Activated CD4-positive, alpha-beta T cell treated with anti-CD3 and anti-CD28 coated beads, Interleukin-2, amount 10 ng/mL, durations not matched to agents 7 days and 5 days (primary cell): ENCODE results near the gene XPO6. TPM values are rescaled to one million over a fixed set of nuclear protein-coding genes. Genes with fewer than 3 reads are reported as not detected.

ENCODE experiments used
- CTCF ChIA-PET: fragments of 350-600 bp; sonication (Branson Sonifier 250); formaldehyde crosslinking; loops from one replicate; lab custom pipeline; 2021; ENCODE audit warnings: antibody characterized with exemption; lab: Charles Lee
- POLR2A ChIA-PET: fragments of 350-600 bp; sonication (Branson Sonifier 250); formaldehyde crosslinking; loops from one replicate; lab custom pipeline; 2021; ENCODE audit warnings: antibody characterized with exemption; lab: Charles Lee
- DNase-seq: peaks from one replicate; pipeline ENCODE4 v3.0.0-alpha.2; 2020
- H3K27ac Mint-ChIP-seq: one replicate; pipeline ENCODE4 v1.8.0; 2021; ENCODE audit warnings: mild to moderate bottlenecking, moderate library complexity, mixed read lengths
- H3K27me3 Mint-ChIP-seq: one replicate; pipeline ENCODE4 v1.8.0; 2021; ENCODE audit warnings: mixed read lengths
- H3K36me3 Mint-ChIP-seq: one replicate; pipeline ENCODE4 v1.8.0; 2021; ENCODE audit warnings: low read depth, mixed read lengths
- H3K4me1 Mint-ChIP-seq: one replicate; pipeline ENCODE4 v1.8.0; 2021; ENCODE audit warnings: mixed read lengths
- H3K4me3 Mint-ChIP-seq: one replicate; pipeline ENCODE4 v1.8.0; 2021; ENCODE audit warnings: mild to moderate bottlenecking, moderate library complexity, mixed read lengths
- H3K9me3 Mint-ChIP-seq: one replicate; pipeline ENCODE4 v1.8.0; 2021; ENCODE audit warnings: mixed read lengths
- total RNA-seq, 2 experiments: library from RNA; stranded (reverse); gene quantifications; one replicate each; pipeline ENCODE4 v1.2.3, GENCODE V29; 2021

XPO6 gene
- total RNA-seq, 2 experiments from 2014 or later: 237 to 304 TPM

GRCh38 chr16:28189245-28189644 lies 22.5 kb downstream of the XPO6 start:
- peak; percentile 59 for DNase-seq
- peaks cover 67% of the 10 kb centered on the region for H3K36me3 Mint-ChIP-seq
- CTCF ChIA-PET: interaction anchor here (0.7 to 5.6 kb wide), 7 partner anchors 10 to 52 kb away, joined by 3 to 38 read pairs (median 3); partner anchors contain the start of gene XPO6
- POLR2A ChIA-PET: no interaction called here
- peaks cover 93% of the 10 kb centered on the region for H3K4me1 Mint-ChIP-seq
- H3K9me3 Mint-ChIP-seq: peaks cover 5% of the 10 kb centered on the region
- no peaks in the 10 kb centered on the region for H3K27me3 Mint-ChIP-seq
- H3K4me3 Mint-ChIP-seq: peak overlapping the region; percentile 33
- peak overlapping the region; percentile 93 for H3K27ac Mint-ChIP-seq

- no peak for DNase-seq
- ChIA-PET POLR2A (no interaction called here), CTCF (interaction anchor here (0.7 to 5.6 kb wide), 11 partner anchors 9 to 51 kb away, joined by 3 to 38 read pairs (median 3); partner anchors contain the start of gene XPO6)
- peaks cover 93% of the 10 kb centered on the region for H3K4me1 Mint-ChIP-seq
- H3K9me3 Mint-ChIP-seq: peaks cover 7% of the 10 kb centered on the region
- peak overlapping the region; percentile 33 for H3K4me3 Mint-ChIP-seq
- peaks cover 68% of the 10 kb centered on the region for H3K36me3 Mint-ChIP-seq
- peak overlapping the region; percentile 93 for H3K27ac Mint-ChIP-seq
- no peaks in the 10 kb centered on the region for H3K27me3 Mint-ChIP-seq
Measured at GRCh38 chr16:28188085-28188916, 23.5 kb downstream of the XPO6 start.

GRCh38 chr16:28187595-28188004 lies 24.2 kb downstream of the XPO6 start:
- Mint-ChIP-seq H3K27me3 (no peaks in the 10 kb centered on the region), H3K4me3 (peak overlapping the region; percentile 48), H3K27ac (peak overlapping the region; percentile 93), H3K4me1 (peaks cover 93% of the 10 kb centered on the region), H3K36me3 (peaks cover 66% of the 10 kb centered on the region), H3K9me3 (peaks cover 7% of the 10 kb centered on the region)
- POLR2A ChIA-PET: no interaction called here
- DNase-seq: no peak
- CTCF ChIA-PET: interaction anchor here (0.9 to 5.6 kb wide), 8 partner anchors 8 to 47 kb away, joined by 3 to 38 read pairs (median 3); partner anchors contain the start of gene XPO6

- DNase-seq: peak; percentile 36
Measured at GRCh38 chr16:28186752-28187151, 25.0 kb downstream of the XPO6 start.

GRCh38 chr16:28185696-28186095 lies 26.1 kb downstream of the XPO6 start:
- Mint-ChIP-seq H3K9me3 (peaks cover 7% of the 10 kb centered on the region), H3K36me3 (peaks cover 68% of the 10 kb centered on the region), H3K27ac (peak overlapping the region; percentile 93), H3K27me3 (no peaks in the 10 kb centered on the region), H3K4me3 (no peak overlapping the region), H3K4me1 (peaks cover 96% of the 10 kb centered on the region)
- ChIA-PET CTCF (interaction anchor here (0.9 to 2.6 kb wide), 4 partner anchors 9 to 32 kb away, joined by 3 to 7 read pairs (median 4); no protein-coding TSS in a partner anchor), POLR2A (no interaction called here)
- no peak for DNase-seq

More at GRCh38 chr16:28186752-28187151, 25.0 kb downstream of the XPO6 start:
- no peaks in the 10 kb centered on the region for H3K27me3 Mint-ChIP-seq
- H3K9me3 Mint-ChIP-seq: peaks cover 7% of the 10 kb centered on the region
- ChIA-PET CTCF (interaction anchor here (0.6 to 2.6 kb wide), 4 partner anchors 8 to 31 kb away, joined by 3 to 7 read pairs (median 4); no protein-coding TSS in a partner anchor), POLR2A (interaction anchor here (0.6 kb wide), 1 partner anchor 16 kb away, joined by 3 read pairs; no protein-coding TSS in a partner anchor)
- H3K27ac Mint-ChIP-seq: peak overlapping the region; percentile 93
- H3K4me1 Mint-ChIP-seq: peaks cover 96% of the 10 kb centered on the region
- peaks cover 68% of the 10 kb centered on the region for H3K36me3 Mint-ChIP-seq
- peak overlapping the region; percentile 48 for H3K4me3 Mint-ChIP-seq

- Mint-ChIP-seq H3K27me3 (no peaks in the 10 kb centered on the region), H3K9me3 (peaks cover 7% of the 10 kb centered on the region), H3K27ac (peak overlapping the region; percentile 32), H3K4me3 (no peak overlapping the region), H3K4me1 (peaks cover 95% of the 10 kb centered on the region), H3K36me3 (peaks cover 70% of the 10 kb centered on the region)
- DNase-seq: no peak
- ChIA-PET CTCF (interaction anchor here (0.7 to 2.6 kb wide), 6 partner anchors 8 to 104 kb away, joined by 3 to 9 read pairs (median 4); no protein-coding TSS in a partner anchor), POLR2A (interaction anchor here (0.6 kb wide), 1 partner anchor 30 kb away, joined by 5 read pairs; no protein-coding TSS in a partner anchor)
Measured at GRCh38 chr16:28184625-28185024, 27.1 kb downstream of the XPO6 start.

GRCh38 chr16:28183930-28184329 lies 27.8 kb downstream of the XPO6 start:
- POLR2A ChIA-PET: no interaction called here
- peaks cover 92% of the 10 kb centered on the region for H3K4me1 Mint-ChIP-seq
- no peaks in the 10 kb centered on the region for H3K27me3 Mint-ChIP-seq
- CTCF ChIA-PET: interaction anchor here (0.6 to 2.0 kb wide), 5 partner anchors 9 to 103 kb away, joined by 3 to 9 read pairs (median 3); no protein-coding TSS in a partner anchor
- H3K36me3 Mint-ChIP-seq: peaks cover 71% of the 10 kb centered on the region
- H3K27ac Mint-ChIP-seq: peak overlapping the region; percentile 82
- DNase-seq: no peak
- H3K4me3 Mint-ChIP-seq: no peak overlapping the region
- peaks cover 7% of the 10 kb centered on the region for H3K9me3 Mint-ChIP-seq

GRCh38 chr16:28183484-28183883 lies 28.3 kb downstream of the XPO6 start:
- H3K27me3 Mint-ChIP-seq: no peaks in the 10 kb centered on the region
- DNase-seq: no peak
- CTCF ChIA-PET: interaction anchor here (0.6 to 2.0 kb wide), 3 partner anchors 9 to 32 kb away, joined by 3 to 9 read pairs (median 3); no protein-coding TSS in a partner anchor
- H3K36me3 Mint-ChIP-seq: peaks cover 69% of the 10 kb centered on the region
- H3K4me3 Mint-ChIP-seq: no peak overlapping the region
- peaks cover 7% of the 10 kb centered on the region for H3K9me3 Mint-ChIP-seq
- H3K4me1 Mint-ChIP-seq: peaks cover 87% of the 10 kb centered on the region
- H3K27ac Mint-ChIP-seq: peak overlapping the region; percentile 82
- POLR2A ChIA-PET: no interaction called here

- CTCF ChIA-PET: interaction anchor here (1.1 kb wide), 1 partner anchor 19 kb away, joined by 4 read pairs; no protein-coding TSS in a partner anchor
- no peak overlapping the region for H3K4me3 Mint-ChIP-seq
- H3K36me3 Mint-ChIP-seq: peaks cover 70% of the 10 kb centered on the region
- H3K9me3 Mint-ChIP-seq: peaks cover 7% of the 10 kb centered on the region
- peaks cover 85% of the 10 kb centered on the region for H3K4me1 Mint-ChIP-seq
- H3K27me3 Mint-ChIP-seq: no peaks in the 10 kb centered on the region
- peak overlapping the region; percentile 82 for H3K27ac Mint-ChIP-seq
- DNase-seq: no peak
- POLR2A ChIA-PET: no interaction called here
Measured at GRCh38 chr16:28182801-28183200, 29.0 kb downstream of the XPO6 start.

- peak overlapping the region; percentile 82 for H3K27ac Mint-ChIP-seq
- H3K36me3 Mint-ChIP-seq: peaks cover 76% of the 10 kb centered on the region
- ChIA-PET CTCF (interaction anchor here (1.1 kb wide), 1 partner anchor 18 kb away, joined by 4 read pairs; no protein-coding TSS in a partner anchor), POLR2A (no interaction called here)
- H3K4me3 Mint-ChIP-seq: peak overlapping the region; percentile 5
- no peaks in the 10 kb centered on the region for H3K27me3 Mint-ChIP-seq
- DNase-seq: peak; percentile 30
- peaks cover 7% of the 10 kb centered on the region for H3K9me3 Mint-ChIP-seq
- H3K4me1 Mint-ChIP-seq: peaks cover 80% of the 10 kb centered on the region
Measured at GRCh38 chr16:28182183-28182582, 29.6 kb downstream of the XPO6 start.

- Mint-ChIP-seq H3K27ac (peak overlapping the region; percentile 82), H3K4me1 (peaks cover 78% of the 10 kb centered on the region), H3K27me3 (no peaks in the 10 kb centered on the region), H3K4me3 (no peak overlapping the region), H3K36me3 (peaks cover 76% of the 10 kb centered on the region), H3K9me3 (peaks cover 7% of the 10 kb centered on the region)
- no peak for DNase-seq
- ChIA-PET CTCF (interaction anchor here (0.7 to 1.2 kb wide), 5 partner anchors 17 to 69 kb away, joined by 3 to 4 read pairs (median 3); no protein-coding TSS in a partner anchor), POLR2A (no interaction called here)
Measured at GRCh38 chr16:28181515-28181914, 30.2 kb downstream of the XPO6 start.

GRCh38 chr16:28180655-28181460 lies 30.9 kb downstream of the XPO6 start:
- no peaks in the 10 kb centered on the region for H3K27me3 Mint-ChIP-seq
- H3K4me1 Mint-ChIP-seq: peaks cover 75% of the 10 kb centered on the region
- ChIA-PET POLR2A (interaction anchor here (0.5 kb wide), 1 partner anchor 33 kb away, joined by 4 read pairs; no protein-coding TSS in a partner anchor), CTCF (interaction anchor here (0.6 to 1.2 kb wide), 6 partner anchors 17 to 69 kb away, joined by 3 to 4 read pairs (median 3); no protein-coding TSS in a partner anchor)
- peaks cover 7% of the 10 kb centered on the region for H3K9me3 Mint-ChIP-seq
- H3K27ac Mint-ChIP-seq: peak overlapping the region; percentile 4
- no peak for DNase-seq
- peaks cover 76% of the 10 kb centered on the region for H3K36me3 Mint-ChIP-seq
- no peak overlapping the region for H3K4me3 Mint-ChIP-seq
